IMR-90 (cell line): ENCODE results near the gene CDH13. TPM values are rescaled to one million over a fixed set of nuclear protein-coding genes. Genes with fewer than 3 reads are reported as not detected.

Experiments used
- ATAC-seq: fragments of 200-7000 bp; cut with Tn5 transposase; 2 replicates; pipeline ENCODE4 v1.9.1; 2020; ENCODE audit warnings: low read depth, mild to moderate bottlenecking, moderate library complexity
- BruUV-seq: library from RNA; stranded (reverse); fragments of 400-500 nt; replicated peaks from 2 replicates; lab custom pipeline; 2021; lab: Mats Ljungman, UMichigan
- CTCF ChIA-PET: fragments of 300-600 bp; formaldehyde crosslinking; extraction: SDS; loops from one replicate; lab custom pipeline; 2021; ENCODE audit warnings: antibody characterized with exemption; lab: Yijun Ruan, JAX
- POLR2A ChIA-PET: fragments of 300-600 bp; sonication (Branson Sonifier 250); formaldehyde crosslinking; loops from one replicate; lab custom pipeline; 2022; ENCODE audit warnings: antibody characterized with exemption; ENCODE audit not compliant: unreplicated experiment; lab: Charles Lee
- DNase-seq: peaks from one replicate; pipeline ENCODE4 v3.0.0; 2013
- H2AFZ ChIP-seq: replicated peaks from 2 replicates; pipeline ENCODE3; 2013; ENCODE audit warnings: low read length, mild to moderate bottlenecking; ENCODE audit not compliant: poor library complexity
- H2AK5ac ChIP-seq: 2 replicates; pipeline ENCODE4 v1.6.1; 2013; ENCODE audit warnings: low read depth, low read length, inconsistent platforms
- H2AK9ac ChIP-seq: replicated peaks from 2 replicates; pipeline ENCODE3; 2013; ENCODE audit warnings: mild to moderate bottlenecking, low read depth, low read length, moderate library complexity; ENCODE audit not compliant: poor library complexity
- H2BK120ac ChIP-seq: 2 replicates; pipeline ENCODE4 v1.6.1; 2013; ENCODE audit warnings: low read depth, low read length, inconsistent platforms
- H2BK15ac ChIP-seq: 3 replicates; pipeline ENCODE4 v1.6.1; 2013; ENCODE audit warnings: low read depth, low read length, inconsistent platforms
- H2BK20ac ChIP-seq: 2 replicates; pipeline ENCODE4 v1.6.1; 2013; ENCODE audit warnings: low read depth, mild to moderate bottlenecking, inconsistent platforms, low read length, moderate library complexity
- H2BK5ac ChIP-seq: 2 replicates; pipeline ENCODE4 v1.6.1; 2013; ENCODE audit warnings: mild to moderate bottlenecking, low read depth, low read length, inconsistent platforms; ENCODE audit not compliant: poor library complexity, severe bottlenecking
- H3K14ac ChIP-seq: replicated peaks from 2 replicates; pipeline ENCODE4 v1.6.1; 2013; ENCODE audit warnings: low read depth, low read length, inconsistent platforms
- H3K18ac ChIP-seq: 2 replicates; pipeline ENCODE4 v1.6.1; 2013; ENCODE audit warnings: low read depth, low read length, control low read depth
- H3K23ac ChIP-seq: 2 replicates; pipeline ENCODE4 v1.6.1; 2013; ENCODE audit warnings: low read depth, low read length, inconsistent platforms
- H3K27ac ChIP-seq: 2 replicates; pipeline ENCODE4 v1.5.1; 2013; ENCODE audit warnings: mild to moderate bottlenecking, control low read depth, low read length; ENCODE audit not compliant: insufficient read depth
- H3K27me3 ChIP-seq: 2 replicates; pipeline ENCODE4 v1.6.1; 2013; ENCODE audit warnings: low read length; ENCODE audit not compliant: control insufficient read depth, insufficient read depth
- H3K36me3 ChIP-seq: 2 replicates; pipeline ENCODE4 v1.6.1; 2013; ENCODE audit warnings: low read length, mixed read lengths; ENCODE audit not compliant: control insufficient read depth, insufficient read depth
- H3K4ac ChIP-seq: 2 replicates; pipeline ENCODE4 v1.6.1; 2013; ENCODE audit warnings: low read depth, low read length, inconsistent platforms
- H3K4me1 ChIP-seq: 2 replicates; pipeline ENCODE4 v1.6.1; 2013; ENCODE audit warnings: low read length, mixed read lengths; ENCODE audit not compliant: control insufficient read depth, insufficient read depth
- H3K4me2 ChIP-seq: 2 replicates; pipeline ENCODE4 v1.6.1; 2013; ENCODE audit warnings: low read depth, mild to moderate bottlenecking, control low read depth, low read length, moderate library complexity
- H3K4me3 ChIP-seq: 2 replicates; pipeline ENCODE4 v1.5.1; 2013; ENCODE audit warnings: low read depth, mild to moderate bottlenecking, control low read depth, low read length, moderate library complexity; ENCODE audit not compliant: insufficient read depth
- H3K56ac ChIP-seq: 2 replicates; pipeline ENCODE4 v1.6.1; 2013; ENCODE audit warnings: low read length, inconsistent platforms; ENCODE audit not compliant: insufficient read depth; ENCODE audit errors: extremely low read depth
- H3K79me1 ChIP-seq, 2 experiments: 2 replicates each; pipeline ENCODE4 v1.6.1; 2013; ENCODE audit warnings: low read length in 2 of 2, inconsistent platforms in 1 of 2, low read depth in 1 of 2
- H3K9ac ChIP-seq: 2 replicates; pipeline ENCODE4 v1.6.1; 2013; ENCODE audit warnings: low read depth, low read length, control low read depth
- H3K9me1 ChIP-seq: 2 replicates; pipeline ENCODE4 v1.6.1; 2013; ENCODE audit warnings: low read length, inconsistent platforms; ENCODE audit not compliant: insufficient read depth
- H3K9me3 ChIP-seq: 2 replicates; pipeline ENCODE4 v1.6.1; 2013; ENCODE audit warnings: low read length; ENCODE audit not compliant: control insufficient read depth, insufficient read depth
- H4K20me1 ChIP-seq: 2 replicates; pipeline ENCODE4 v1.6.1; 2013; ENCODE audit warnings: low read length, inconsistent platforms; ENCODE audit not compliant: insufficient read depth
- H4K5ac ChIP-seq: 2 replicates; pipeline ENCODE4 v1.6.1; 2013; ENCODE audit warnings: mild to moderate bottlenecking, low read depth, low read length, control low read depth
- H4K8ac ChIP-seq, 2 experiments: 2 replicates each; pipeline ENCODE4 v1.6.1; 2013; ENCODE audit warnings: low read depth in 2 of 2, low read length in 2 of 2, control low read depth in 1 of 2, inconsistent platforms in 1 of 2
- H4K91ac ChIP-seq: 2 replicates; pipeline ENCODE4 v1.6.1; 2013; ENCODE audit warnings: low read depth, low read length, inconsistent platforms; ENCODE audit not compliant: insufficient read depth
- FOS ChIP-seq: fragments of 150-350 bp; IDR thresholded peaks from 2 replicates; pipeline ENCODE4 v1.6.1; 2016; ENCODE audit warnings: low read depth, low read length
- RAD21 ChIP-seq: IDR thresholded peaks from 2 replicates; pipeline ENCODE4 v1.6.1; 2012; ENCODE audit warnings: low read length, improper control_type of control experiment
- SMC3 ChIP-seq: fragments of 150-350 bp; IDR thresholded peaks from 2 replicates; pipeline ENCODE4 v1.6.1; 2016; ENCODE audit warnings: low read depth, mild to moderate bottlenecking, antibody characterized with exemption, low read length, moderate library complexity
- whole genome bisulfite sequencing, 2 experiments: methylation state at CpG; one replicate each; pipeline versions ENCODE4 v1.1.5 to v1.1.7; 2013; ENCODE audit warnings: missing lambda C conversion rate in 2 of 2; ENCODE audit not compliant: insufficient read length in 1 of 2; ENCODE audit errors: extremely low coverage in 2 of 2; 5-methylcytosine and 5-hydroxymethylcytosine counted together
- dilution Hi-C: fragments of 300-500 bp; cut with HindIII; formaldehyde crosslinking; loops from one replicate; pipeline ENCODE4 v1.14.3; 2018; ENCODE audit warnings: low sequenced_read_pairs; ENCODE audit not compliant: unreplicated experiment
- in situ Hi-C: fragments of 300-500 bp; cut with MboI; formaldehyde crosslinking; loops from 3 replicates; pipeline ENCODE4 v1.14.3; 2019; ENCODE audit warnings: low sequenced_read_pairs, inconsistent platforms, mixed read lengths
- intact Hi-C: fragments of 100-400 bp; cut with micrococcal nuclease; formaldehyde crosslinking; loops from 2 replicates; pipeline ENCODE4 v1.10.0; 2022
- polyA plus RNA-seq, 3 experiments: library from polyadenylated mRNA; depleted of rRNA; stranded (reverse); fragments of >200 nt; gene quantifications; 2 replicates each; pipeline ENCODE4 v1.2.3, GENCODE V29; 2012; ENCODE audit warnings: low replicate concordance in 1 of 3
- total RNA-seq: library from RNA; depleted of rRNA; stranded (reverse); fragments of >200 nt; gene quantifications from 2 replicates; pipeline ENCODE4 v1.2.3, GENCODE V29; 2012
- TF ChIP-seq, protein P1 (sequence below): fragments of 150-350 bp; IDR thresholded peaks from 2 replicates; pipeline ENCODE4 v1.6.1; 2016; ENCODE audit warnings: low read depth, mild to moderate bottlenecking, low read length, moderate library complexity, borderline replicate concordance
- TF ChIP-seq, protein P2 (sequence below): conservative IDR thresholded peaks from 2 replicates; pipeline ENCODE4 v1.5.1; 2012; ENCODE audit warnings: mild to moderate bottlenecking, low read depth, low read length, improper control_type of control experiment

The CDH13 gene
- total and polyA plus RNA-seq, 2 of the 4 experiments (the other 2 are of a cell fraction): 61.6 to 74.7 TPM

DNA sequence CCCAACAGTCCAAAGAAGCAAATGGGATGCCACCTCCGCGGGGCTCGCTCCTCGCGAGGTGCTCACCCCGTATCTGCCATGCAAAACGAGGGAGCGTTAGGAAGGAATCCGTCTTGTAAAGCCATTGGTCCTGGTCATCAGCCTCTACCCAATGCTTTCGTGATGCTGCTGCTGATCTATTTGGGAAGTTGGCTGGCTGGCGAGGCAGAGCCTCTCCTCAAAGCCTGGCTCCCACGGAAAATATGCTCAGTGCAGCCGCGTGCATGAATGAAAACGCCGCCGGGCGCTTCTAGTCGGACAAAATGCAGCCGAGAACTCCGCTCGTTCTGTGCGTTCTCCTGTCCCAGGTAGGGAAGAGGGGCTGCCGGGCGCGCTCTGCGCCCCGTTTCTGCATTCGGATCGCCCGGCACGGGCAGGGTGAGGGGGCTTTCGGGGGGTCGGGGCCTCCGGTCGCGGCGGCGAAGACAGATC is at the start of gene CDH13 (continued):
- TF ChIP-seq, protein P1, sequence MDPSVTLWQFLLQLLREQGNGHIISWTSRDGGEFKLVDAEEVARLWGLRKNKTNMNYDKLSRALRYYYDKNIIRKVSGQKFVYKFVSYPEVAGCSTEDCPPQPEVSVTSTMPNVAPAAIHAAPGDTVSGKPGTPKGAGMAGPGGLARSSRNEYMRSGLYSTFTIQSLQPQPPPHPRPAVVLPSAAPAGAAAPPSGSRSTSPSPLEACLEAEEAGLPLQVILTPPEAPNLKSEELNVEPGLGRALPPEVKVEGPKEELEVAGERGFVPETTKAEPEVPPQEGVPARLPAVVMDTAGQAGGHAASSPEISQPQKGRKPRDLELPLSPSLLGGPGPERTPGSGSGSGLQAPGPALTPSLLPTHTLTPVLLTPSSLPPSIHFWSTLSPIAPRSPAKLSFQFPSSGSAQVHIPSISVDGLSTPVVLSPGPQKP: no peak

DNA sequence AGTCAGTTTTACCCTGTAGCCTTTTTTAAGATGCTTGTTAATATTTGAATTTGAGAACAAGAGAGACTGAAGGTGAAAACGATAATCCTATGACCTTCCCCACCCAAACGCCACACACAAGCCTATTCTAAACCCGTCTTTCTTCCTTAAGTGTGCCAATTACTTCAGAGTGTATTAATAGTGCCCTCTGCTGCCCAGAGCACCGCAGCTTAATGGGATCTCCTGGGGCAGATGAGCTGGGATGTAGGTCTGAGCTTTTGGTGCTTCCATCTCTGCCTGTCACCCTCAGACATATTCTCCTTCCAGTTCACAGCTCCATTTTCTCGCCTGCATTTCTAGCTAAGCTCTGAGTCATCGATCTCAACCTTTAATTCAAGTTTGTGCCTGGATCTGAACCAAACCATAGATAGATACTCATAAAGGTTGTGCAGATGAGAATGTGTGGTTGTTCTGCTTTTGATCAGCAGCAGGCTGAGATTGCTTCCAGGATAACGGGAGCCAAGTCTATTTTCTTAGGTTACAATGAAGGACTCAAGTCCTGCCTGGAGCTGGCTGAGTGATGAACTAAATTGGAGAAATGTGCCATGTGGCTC is 46.4 kb upstream of the CDH13 start:
- Histone ChIP-seq H3K27ac (no peak overlapping the region), H3K56ac (no peak overlapping the region), H3K9ac (no peak overlapping the region), H3K9me1 (no peaks in the 10 kb centered on the region), H3K4me2 (no peak overlapping the region), H3K4me3 (no peak overlapping the region), H2AK9ac (no peak overlapping the region), H3K4ac (no peak overlapping the region), H3K4me1 (no peaks in the 10 kb centered on the region), H2BK15ac (no peak overlapping the region), H4K5ac (no peak overlapping the region), H4K91ac (no peak overlapping the region), H3K36me3 (no peaks in the 10 kb centered on the region), H4K8ac (no peak overlapping the region), H3K27me3 (peaks cover 2% of the 10 kb centered on the region; the same call in 1 of the 2 replicates), H2BK5ac (no peak overlapping the region), H3K23ac (no peak overlapping the region), H2AFZ (no peak overlapping the region), H2AK5ac (no peak overlapping the region), H2BK120ac (no peak overlapping the region), H3K18ac (no peak overlapping the region), H3K9me3 (no peaks in the 10 kb centered on the region), H4K20me1 (no peaks in the 10 kb centered on the region), H2BK20ac (no peak overlapping the region), H3K14ac (no peak overlapping the region), H3K79me1 (no peaks in the 10 kb centered on the region)
- BruUV-seq: no TSS peak
- ChIA-PET CTCF (interaction anchor here (0.7 kb wide), 1 partner anchor 43 kb away, joined by 3 read pairs; no protein-coding TSS in a partner anchor), POLR2A (no interaction called here)
- dilution Hi-C loops (no loop called here), intact Hi-C loops (loop anchor here (1.0 kb wide), 1 partner anchor 317 kb away; no protein-coding TSS in a partner anchor), in situ Hi-C loops (no loop called here)
- TF ChIP-seq SMC3: no peak
- TF ChIP-seq, protein P2, sequence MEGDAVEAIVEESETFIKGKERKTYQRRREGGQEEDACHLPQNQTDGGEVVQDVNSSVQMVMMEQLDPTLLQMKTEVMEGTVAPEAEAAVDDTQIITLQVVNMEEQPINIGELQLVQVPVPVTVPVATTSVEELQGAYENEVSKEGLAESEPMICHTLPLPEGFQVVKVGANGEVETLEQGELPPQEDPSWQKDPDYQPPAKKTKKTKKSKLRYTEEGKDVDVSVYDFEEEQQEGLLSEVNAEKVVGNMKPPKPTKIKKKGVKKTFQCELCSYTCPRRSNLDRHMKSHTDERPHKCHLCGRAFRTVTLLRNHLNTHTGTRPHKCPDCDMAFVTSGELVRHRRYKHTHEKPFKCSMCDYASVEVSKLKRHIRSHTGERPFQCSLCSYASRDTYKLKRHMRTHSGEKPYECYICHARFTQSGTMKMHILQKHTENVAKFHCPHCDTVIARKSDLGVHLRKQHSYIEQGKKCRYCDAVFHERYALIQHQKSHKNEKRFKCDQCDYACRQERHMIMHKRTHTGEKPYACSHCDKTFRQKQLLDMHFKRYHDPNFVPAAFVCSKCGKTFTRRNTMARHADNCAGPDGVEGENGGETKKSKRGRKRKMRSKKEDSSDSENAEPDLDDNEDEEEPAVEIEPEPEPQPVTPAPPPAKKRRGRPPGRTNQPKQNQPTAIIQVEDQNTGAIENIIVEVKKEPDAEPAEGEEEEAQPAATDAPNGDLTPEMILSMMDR: peak; percentile 20; the same call in 1 of the 2 replicates
- peak; percentile 13; the same call in 1 of the 2 replicates for TF ChIP-seq RAD21
- TF ChIP-seq FOS: no peak
- WGBS, 2 experiments: no CpG with 5 or more reads among the region's 7 CpGs
- DNase-seq (no peak), ATAC-seq (peak; percentile 48; the same call in 1 of the 2 replicates)
